Common myeloid progenitor, CD34-positive (primary cell): Measurements from ENCODE around the gene RBM24.

Experiments used
- CTCF ChIA-PET: fragments of 350-600 bp; sonication (Branson Sonifier 250); formaldehyde crosslinking; loops from one replicate; lab custom pipeline; 2021; ENCODE audit warnings: antibody characterized with exemption; lab: Charles Lee
- POLR2A ChIA-PET: fragments of 350-600 bp; sonication (Branson Sonifier 250); formaldehyde crosslinking; loops from one replicate; lab custom pipeline; 2021; ENCODE audit warnings: antibody characterized with exemption; lab: Charles Lee
- DNase-seq, 3 donors: peaks; one replicate each; pipeline versions ENCODE4 v3.0.0 to v3.0.0-alpha.2; 2013
- H3K27ac ChIP-seq, 2 experiments: 1 replicate in 1 of 2; 2 replicates in 1 of 2; pipeline ENCODE4 v1.7.0; 2013; ENCODE audit warnings: inconsistent platforms in 2 of 2, low read length in 2 of 2, mild to moderate bottlenecking in 2 of 2, low read depth in 1 of 2, moderate library complexity in 1 of 2; ENCODE audit not compliant: severe bottlenecking in 2 of 2, insufficient read depth in 1 of 2, poor library complexity in 1 of 2
- H3K27me3 ChIP-seq, 5 experiments: replicated peaks in 2 of 5; 1 replicate in 3 of 5; 2 replicates in 2 of 5; pipeline versions ENCODE4 v1.6.1 to v1.7.0; 2013; ENCODE audit warnings: low read length in 4 of 5, mild to moderate bottlenecking in 2 of 5, moderate library complexity in 2 of 5, inconsistent platforms in 1 of 5; ENCODE audit not compliant: insufficient read depth in 5 of 5, control insufficient read depth in 4 of 5
- H3K36me3 ChIP-seq, 4 experiments: 1 replicate in 2 of 4; 2 replicates in 2 of 4; pipeline versions ENCODE4 v1.6.1 to v1.7.0; 2013; ENCODE audit warnings: low read length in 3 of 4, control low read depth in 1 of 4, mild to moderate bottlenecking in 1 of 4; ENCODE audit not compliant: control insufficient read depth in 4 of 4, insufficient read depth in 4 of 4
- H3K4me1 ChIP-seq, 4 experiments: 1 replicate in 3 of 4; 2 replicates in 1 of 4; pipeline versions ENCODE4 v1.6.1 to v1.7.1; 2013; ENCODE audit warnings: low read length in 3 of 4, mild to moderate bottlenecking in 3 of 4, control low read depth in 1 of 4, inconsistent platforms in 1 of 4, moderate library complexity in 1 of 4; ENCODE audit not compliant: control insufficient read depth in 4 of 4, insufficient read depth in 4 of 4; ENCODE audit errors: control extremely low read depth in 1 of 4
- H3K4me3 ChIP-seq, 7 experiments: 1 replicate in 4 of 7; 2 replicates in 3 of 7; pipeline versions ENCODE4 v1.5.1 to v1.7.0; 2013; ENCODE audit warnings: mild to moderate bottlenecking in 7 of 7, low read length in 6 of 7, moderate library complexity in 6 of 7, inconsistent platforms in 2 of 7, low read depth in 2 of 7, control low read depth in 1 of 7; ENCODE audit not compliant: insufficient read depth in 4 of 7, control insufficient read depth in 1 of 7; ENCODE audit errors: extremely low read depth in 1 of 7
- H3K9me3 ChIP-seq, 5 experiments: 1 replicate in 4 of 5; 2 replicates in 1 of 5; pipeline versions ENCODE4 v1.6.1 to v1.7.1; 2013; ENCODE audit warnings: low read length in 4 of 5, mild to moderate bottlenecking in 2 of 5, inconsistent platforms in 1 of 5, low read depth in 1 of 5, moderate library complexity in 1 of 5; ENCODE audit not compliant: control insufficient read depth in 4 of 5, insufficient read depth in 2 of 5; ENCODE audit errors: control extremely low read depth in 1 of 5
- WGBS: methylation state at CpG from one replicate; pipeline ENCODE4 v1.1.5; 2013; ENCODE audit not compliant: insufficient coverage; 5-methylcytosine and 5-hydroxymethylcytosine counted together

Gene RBM24

DNA sequence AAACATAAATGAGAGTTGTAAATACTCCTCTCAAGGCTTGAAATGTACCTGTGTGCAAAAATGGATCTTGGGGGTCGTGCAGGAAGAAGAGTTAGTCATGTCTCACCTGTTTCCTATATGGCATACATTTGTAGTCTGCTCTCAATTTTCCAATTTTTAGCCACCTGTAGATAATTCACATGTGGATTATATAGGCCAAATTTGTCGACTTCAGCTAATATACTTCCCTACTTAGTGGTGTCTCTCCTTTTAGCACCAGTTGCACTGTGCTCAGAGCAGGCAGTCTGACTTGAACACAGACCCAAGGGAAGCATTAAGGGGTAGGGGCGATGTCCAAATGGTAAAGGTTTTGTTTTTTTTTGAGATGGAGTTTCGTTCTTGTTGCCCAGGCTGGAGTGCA lies 1.9 kb downstream of the RBM24 start:
- Histone ChIP-seq H3K27me3 (peaks cover 9 to 60% (median 21%) of the 10 kb centered on the region in 5 experiments), H3K4me3 (no peak overlapping the region), H3K9me3 (no peaks in the 10 kb centered on the region), H3K36me3 (no peaks in the 10 kb centered on the region), H3K27ac (no peak overlapping the region), H3K4me1 (peaks cover 0 to 18% (median 17%) of the 10 kb centered on the region in 4 experiments)
- POLR2A ChIA-PET: no interaction called here
- CTCF ChIA-PET: no interaction called here
- DNase-seq: no peak
- no CpG with 5 or more reads among the region's 4 CpGs for WGBS

- ChIA-PET CTCF (no interaction called here), POLR2A (no interaction called here)
- Histone ChIP-seq H3K4me3 (no peak overlapping the region), H3K27me3 (peaks cover 0 to 18% (median 5%) of the 10 kb centered on the region in 5 experiments), H3K27ac (no peak overlapping the region), H3K9me3 (no peaks in the 10 kb centered on the region), H3K4me1 (no peaks in the 10 kb centered on the region), H3K36me3 (no peaks in the 10 kb centered on the region)
- WGBS: 94% methylated on average over 13 of the region's 13 CpGs
- DNase-seq: no peak
Measured at GRCh38 chr6:17289630-17290061, 8.5 kb downstream of the RBM24 start.

- WGBS: 96% methylated on average over 17 of the region's 17 CpGs
- H3K27ac ChIP-seq: no peak overlapping the region
- no peaks in the 10 kb centered on the region for H3K36me3 ChIP-seq
- ChIA-PET CTCF (no interaction called here), POLR2A (no interaction called here)
- DNase-seq: no peak
- H3K4me1 ChIP-seq: peaks cover 0 to 1% (median 0%) of the 10 kb centered on the region in 4 experiments
- peaks cover 0 to 10% (median 3%) of the 10 kb centered on the region in 5 experiments for H3K27me3 ChIP-seq
- H3K4me3 ChIP-seq: no peak overlapping the region
- H3K9me3 ChIP-seq: no peaks in the 10 kb centered on the region
Measured at GRCh38 chr6:17291778-17292177, 10.6 kb downstream of the RBM24 start.

DNA sequence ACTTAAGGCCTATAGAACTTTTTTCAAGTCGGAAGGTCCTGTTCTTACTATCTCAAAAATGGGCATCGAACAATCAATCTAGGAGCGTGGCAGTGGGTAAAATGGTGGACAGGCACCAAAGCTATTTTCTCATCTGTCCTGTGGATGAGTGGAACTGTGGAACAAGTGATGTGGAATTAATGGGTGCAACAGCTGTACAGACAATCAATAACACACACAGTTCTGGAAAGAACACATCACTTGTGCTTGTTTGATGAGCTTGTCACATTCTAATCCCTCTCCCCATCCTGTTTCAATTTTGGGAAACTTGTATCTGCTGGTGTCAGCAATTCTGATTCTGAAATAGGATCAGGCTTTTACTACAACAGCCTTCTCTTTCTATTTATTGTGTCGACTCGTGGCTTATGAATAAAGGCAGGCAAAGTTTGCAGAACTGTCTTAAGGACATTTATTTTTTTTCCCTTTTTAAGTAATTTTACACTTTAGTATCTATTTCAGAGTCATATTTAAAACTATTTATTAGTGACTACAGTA lies 11.5 kb downstream of the RBM24 start:
- no peak for DNase-seq
- no peaks in the 10 kb centered on the region for H3K9me3 ChIP-seq
- no peak overlapping the region for H3K4me3 ChIP-seq
- peaks cover 0 to 10% (median 3%) of the 10 kb centered on the region in 5 experiments for H3K27me3 ChIP-seq
- 100% methylated on average over 1 of the region's 5 CpGs for WGBS
- H3K27ac ChIP-seq: no peak overlapping the region
- ChIA-PET CTCF (no interaction called here), POLR2A (no interaction called here)
- peaks cover 0 to 8% (median 1%) of the 10 kb centered on the region in 4 experiments for H3K4me1 ChIP-seq
- H3K36me3 ChIP-seq: no peaks in the 10 kb centered on the region

DNA sequence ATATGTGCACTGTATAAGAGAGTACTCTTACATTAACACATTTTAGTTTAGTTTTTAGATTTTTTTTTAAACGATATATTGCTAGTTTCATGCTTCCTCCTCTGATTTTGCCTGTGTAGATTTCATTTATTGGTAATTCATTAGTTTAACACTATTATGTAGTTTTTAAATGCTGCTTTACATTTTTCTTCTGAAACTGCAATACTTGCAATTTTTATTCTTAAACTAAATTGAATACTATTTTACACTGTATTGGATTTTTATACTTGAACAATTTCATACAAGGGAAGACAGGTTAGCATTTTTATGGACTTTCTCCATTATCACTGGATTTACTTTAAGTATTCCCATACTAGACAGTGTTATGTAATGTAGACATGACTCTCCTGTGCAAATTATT lies 12.2 kb downstream of the RBM24 start:
- POLR2A ChIA-PET: no interaction called here
- H3K27me3 ChIP-seq: peaks cover 0 to 8% (median 3%) of the 10 kb centered on the region in 5 experiments
- CTCF ChIA-PET: no interaction called here
- H3K27ac ChIP-seq: no peak overlapping the region
- no peaks in the 10 kb centered on the region for H3K9me3 ChIP-seq
- no CpG with 5 or more reads among the region's 1 CpG for WGBS
- H3K4me1 ChIP-seq: peaks cover 0 to 8% (median 1%) of the 10 kb centered on the region in 4 experiments
- no peak for DNase-seq
- no peaks in the 10 kb centered on the region for H3K36me3 ChIP-seq
- no peak overlapping the region for H3K4me3 ChIP-seq

GRCh38 chr6:17297271-17298080 lies 16.3 kb downstream of the RBM24 start:
- H3K27ac ChIP-seq: no peak overlapping the region
- H3K4me1 ChIP-seq: peaks cover 0 to 8% (median 1%) of the 10 kb centered on the region in 4 experiments
- no peak overlapping the region for H3K4me3 ChIP-seq
- WGBS: no CpG with 5 or more reads among the region's 3 CpGs
- peaks cover 0 to 2% (median 0%) of the 10 kb centered on the region in 5 experiments for H3K27me3 ChIP-seq
- POLR2A ChIA-PET: no interaction called here
- CTCF ChIA-PET: no interaction called here
- no peaks in the 10 kb centered on the region for H3K36me3 ChIP-seq
- H3K9me3 ChIP-seq: no peaks in the 10 kb centered on the region
- peak in 2 of 3 donors; percentile 45 to 50 for DNase-seq

DNA sequence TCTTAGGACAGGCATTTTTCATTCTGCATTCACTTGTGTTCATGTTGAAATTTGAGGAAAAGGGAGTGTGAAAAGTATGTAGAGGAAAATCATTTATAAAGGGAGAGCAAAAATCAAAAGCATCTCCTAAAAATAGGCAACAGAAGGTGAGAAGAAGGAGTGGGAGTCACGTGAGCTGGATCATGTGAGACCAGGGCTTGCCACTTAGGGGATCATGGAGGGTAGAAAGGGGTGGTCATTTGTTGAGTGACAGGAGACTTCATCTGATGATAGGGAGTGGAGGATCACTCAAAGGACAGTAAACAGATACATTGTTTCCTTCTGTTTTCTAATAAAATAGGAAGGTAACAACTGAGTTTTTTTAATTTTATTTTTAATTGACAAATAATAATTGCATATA lies 17.1 kb downstream of the RBM24 start:
- POLR2A ChIA-PET: no interaction called here
- Histone ChIP-seq H3K27ac (no peak overlapping the region), H3K9me3 (no peaks in the 10 kb centered on the region), H3K27me3 (no peaks in the 10 kb centered on the region), H3K4me1 (peaks cover 0 to 8% (median 1%) of the 10 kb centered on the region in 4 experiments), H3K36me3 (no peaks in the 10 kb centered on the region), H3K4me3 (no peak overlapping the region)
- 100% methylated on average over 1 of the region's 1 CpG for WGBS
- CTCF ChIA-PET: no interaction called here
- DNase-seq: no peak
